NCI-H2107 treated with DMSO at 0.1 percent for 48 hours (cell line): Measurements from ENCODE around the gene CHST13.
"Not testable (repeated sequence)": the region's sequence is repeated elsewhere in the genome, so short reads cannot be mapped to it uniquely, and the experiment has no call there.

Experiments used
- DNase-seq: peaks from one replicate; lab custom pipeline; 2025; ENCODE audit not compliant: unreplicated experiment; lab: John Stamatoyannopoulos, UW

CHST13 gene

GRCh38 chr3:126580746-126581145 is 56.8 kb downstream of the CHST13 start:
- no peak for DNase-seq

GRCh38 chr3:126581569-126581968 is 57.6 kb downstream of the CHST13 start:
- no peak for DNase-seq

- no peak for DNase-seq
Observed at GRCh38 chr3:126582311-126582710, 58.4 kb downstream of the CHST13 start.

- DNase-seq = not testable (repeated sequence)
Observed at GRCh38 chr3:126591515-126591914, 67.6 kb downstream of the CHST13 start.
